Loucy (cell line): ENCODE measurements around the gene MINDY4.

Experiments
- H2AFZ ChIP-seq: fragments of 200-600 bp; sonication (generic); 2 replicates; pipeline ENCODE4 v1.6.0; 2016; ENCODE audit warnings: antibody characterized with exemption, mild to moderate bottlenecking, low read length, moderate library complexity
- H3F3A ChIP-seq: fragments of 200-600 bp; 2 replicates; pipeline ENCODE4 v1.6.0; 2016; ENCODE audit warnings: antibody characterized with exemption, low read depth, mild to moderate bottlenecking
- H3K27me3 ChIP-seq: fragments of 200-600 bp; sonication (generic); 2 replicates; pipeline ENCODE4 v1.6.1; 2014; ENCODE audit warnings: low read length, mild to moderate bottlenecking; ENCODE audit not compliant: insufficient read depth, poor library complexity, severe bottlenecking
- H3K36me3 ChIP-seq: fragments of 200-600 bp; sonication (generic); 2 replicates; pipeline ENCODE4 v1.6.1; 2016; ENCODE audit warnings: low read length; ENCODE audit not compliant: insufficient read depth
- H3K4me1 ChIP-seq: fragments of 200-600 bp; sonication (generic); 2 replicates; pipeline ENCODE4 v1.5.1; 2014; ENCODE audit warnings: low read length, mild to moderate bottlenecking; ENCODE audit not compliant: insufficient read depth, poor library complexity, severe bottlenecking
- H3K4me2 ChIP-seq: fragments of 200-600 bp; sonication (generic); 2 replicates; pipeline ENCODE4 v1.6.0; 2014; ENCODE audit warnings: antibody characterized with exemption, low read length, low read depth, mild to moderate bottlenecking; ENCODE audit not compliant: poor library complexity, severe bottlenecking
- H3K4me3 ChIP-seq: fragments of 200-600 bp; sonication (generic); 2 replicates; pipeline ENCODE4 v1.5.1; 2014; ENCODE audit warnings: low read length, mild to moderate bottlenecking, mixed read lengths; ENCODE audit not compliant: poor library complexity, severe bottlenecking
- H3K79me2 ChIP-seq: fragments of 200-600 bp; sonication (generic); 2 replicates; pipeline ENCODE4 v1.6.1; 2014; ENCODE audit warnings: low read length; ENCODE audit not compliant: insufficient read depth
- H3K9ac ChIP-seq: fragments of 200-600 bp; sonication (generic); 2 replicates; pipeline ENCODE4 v1.6.0; 2014; ENCODE audit warnings: mild to moderate bottlenecking, low read depth, low read length, moderate library complexity; ENCODE audit not compliant: poor library complexity, severe bottlenecking
- H3K9me2 ChIP-seq: fragments of 200-600 bp; sonication (generic); replicated peaks from 2 replicates; pipeline ENCODE4 v1.6.1; 2016; ENCODE audit warnings: low read depth, low read length, mixed read lengths
- H3K9me3 ChIP-seq: fragments of 200-600 bp; sonication (generic); 2 replicates; pipeline ENCODE4 v1.6.1; 2014; ENCODE audit warnings: mild to moderate bottlenecking, antibody characterized with exemption, low read length, low read depth; ENCODE audit not compliant: insufficient read depth
- H4K20me1 ChIP-seq: fragments of 200-600 bp; sonication (generic); 2 replicates; pipeline ENCODE4 v1.6.0; 2014; ENCODE audit warnings: antibody characterized with exemption, low read length, mild to moderate bottlenecking; ENCODE audit not compliant: insufficient read depth, poor library complexity, severe bottlenecking
- EZH2phosphoT487 ChIP-seq: fragments of 200-600 bp; IDR thresholded peaks from 2 replicates; pipeline ENCODE4 v1.6.1; 2018; ENCODE audit warnings: antibody characterized with exemption, mild to moderate bottlenecking, moderate library complexity, borderline replicate concordance
- TF ChIP-seq, protein P1 (sequence below): fragments of 200-600 bp; sonication (generic); conservative IDR thresholded peaks from 2 replicates; pipeline ENCODE4 v1.5.1; 2014; ENCODE audit warnings: mild to moderate bottlenecking, antibody characterized with exemption, low read length

The MINDY4 gene

GRCh38 chr7:30826181-30826580, 55.0 kb downstream of the MINDY4 start:
- Histone ChIP-seq H3K9me3 (no peaks in the 10 kb centered on the region; the same call in 1 of the 2 replicates), H3K4me3 (no peak overlapping the region), H3F3A (no peaks in the 10 kb centered on the region), H3K79me2 (no peaks in the 10 kb centered on the region), H3K9ac (no peak overlapping the region), H3K4me1 (no peaks in the 10 kb centered on the region), H2AFZ (no peak overlapping the region), H3K36me3 (no peaks in the 10 kb centered on the region), H3K4me2 (no peak overlapping the region), H3K9me2 (0 out of 2 replicates have a peak, but pooled peaks cover 4% of the 10 kb centered on the region), H3K27me3 (no peaks in the 10 kb centered on the region), H4K20me1 (no peaks in the 10 kb centered on the region)
- TF ChIP-seq EZH2phosphoT487, result no peak
- TF ChIP-seq, protein P1, sequence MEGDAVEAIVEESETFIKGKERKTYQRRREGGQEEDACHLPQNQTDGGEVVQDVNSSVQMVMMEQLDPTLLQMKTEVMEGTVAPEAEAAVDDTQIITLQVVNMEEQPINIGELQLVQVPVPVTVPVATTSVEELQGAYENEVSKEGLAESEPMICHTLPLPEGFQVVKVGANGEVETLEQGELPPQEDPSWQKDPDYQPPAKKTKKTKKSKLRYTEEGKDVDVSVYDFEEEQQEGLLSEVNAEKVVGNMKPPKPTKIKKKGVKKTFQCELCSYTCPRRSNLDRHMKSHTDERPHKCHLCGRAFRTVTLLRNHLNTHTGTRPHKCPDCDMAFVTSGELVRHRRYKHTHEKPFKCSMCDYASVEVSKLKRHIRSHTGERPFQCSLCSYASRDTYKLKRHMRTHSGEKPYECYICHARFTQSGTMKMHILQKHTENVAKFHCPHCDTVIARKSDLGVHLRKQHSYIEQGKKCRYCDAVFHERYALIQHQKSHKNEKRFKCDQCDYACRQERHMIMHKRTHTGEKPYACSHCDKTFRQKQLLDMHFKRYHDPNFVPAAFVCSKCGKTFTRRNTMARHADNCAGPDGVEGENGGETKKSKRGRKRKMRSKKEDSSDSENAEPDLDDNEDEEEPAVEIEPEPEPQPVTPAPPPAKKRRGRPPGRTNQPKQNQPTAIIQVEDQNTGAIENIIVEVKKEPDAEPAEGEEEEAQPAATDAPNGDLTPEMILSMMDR, result no peak

DNA sequence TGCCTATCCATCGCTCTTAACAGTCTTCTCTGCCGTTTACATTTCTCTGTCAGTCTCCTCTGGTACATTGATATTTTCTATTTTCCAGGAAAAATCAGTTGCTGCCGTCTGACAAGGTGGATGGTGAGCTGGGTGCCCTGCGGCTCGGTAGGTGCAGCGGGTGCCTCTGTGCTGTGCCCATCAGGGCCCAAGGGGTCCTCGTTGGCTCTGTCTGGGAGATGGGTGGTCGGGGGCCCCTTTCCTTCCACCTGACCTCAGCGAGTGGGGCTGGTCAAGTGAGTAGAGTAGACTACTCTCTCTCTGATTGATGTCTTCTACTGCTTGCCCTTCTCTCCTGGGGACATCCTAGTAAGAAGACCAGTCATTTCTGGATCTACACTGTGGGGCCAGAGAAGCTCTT, 57.4 kb downstream of the MINDY4 start:
- Histone ChIP-seq H3K79me2 (no peaks in the 10 kb centered on the region), H3K4me3 (no peak overlapping the region)
- TF ChIP-seq, protein P1, result no peak
- no peak for TF ChIP-seq EZH2phosphoT487

GRCh38 chr7:30829471-30829870, 58.3 kb downstream of the MINDY4 start:
- TF ChIP-seq EZH2phosphoT487, result no peak
- TF ChIP-seq, protein P1, result no peak
- Histone ChIP-seq H2AFZ (no peak overlapping the region), H3K27me3 (no peaks in the 10 kb centered on the region)

More for the DNA sequence above, 57.4 kb downstream of the MINDY4 start:
- Histone ChIP-seq H3K9ac (no peak overlapping the region), H3K36me3 (no peaks in the 10 kb centered on the region), H3K27me3 (no peaks in the 10 kb centered on the region), H3K9me2 (no peaks in the 10 kb centered on the region), H4K20me1 (no peaks in the 10 kb centered on the region), H2AFZ (no peak overlapping the region), H3K4me2 (no peak overlapping the region), H3F3A (no peaks in the 10 kb centered on the region), H3K9me3 (no peaks in the 10 kb centered on the region; the same call in 1 of the 2 replicates), H3K4me1 (no peaks in the 10 kb centered on the region)

More at GRCh38 chr7:30829471-30829870, 58.3 kb downstream of the MINDY4 start:
- H3K9ac ChIP-seq, result no peak overlapping the region
- H3F3A ChIP-seq, result no peaks in the 10 kb centered on the region
- no peaks in the 10 kb centered on the region for H3K4me1 ChIP-seq
- no peak overlapping the region for H3K4me3 ChIP-seq
- no peaks in the 10 kb centered on the region for H3K9me2 ChIP-seq
- no peaks in the 10 kb centered on the region; the same call in 1 of the 2 replicates for H3K9me3 ChIP-seq
- H4K20me1 ChIP-seq, result no peaks in the 10 kb centered on the region
- no peak overlapping the region for H3K4me2 ChIP-seq
- no peaks in the 10 kb centered on the region for H3K36me3 ChIP-seq
- H3K79me2 ChIP-seq, result no peaks in the 10 kb centered on the region
